ENCODE results near the gene RAB3A. TPM values are rescaled to one million over a fixed set of nuclear protein-coding genes. Genes with fewer than 3 reads are reported as not detected.

Gene RAB3A
- total RNA-seq, 1 donor from 2014 or later, result 3.1 TPM

GRCh38 chr19:18183529-18183928 lies 20.3 kb downstream of the RAB3A start:
- H3K27me3 Mint-ChIP-seq (ENCODE audit: unreplicated experiment), result no peaks in the 10 kb centered on the region
- no peak for TF ChIP-seq CTCF (IDR thresholded peaks at IDR 0.05; ENCODE audit: unreplicated experiment)

GRCh38 chr19:18179957-18180356 lies 23.9 kb downstream of the RAB3A start:
- Mint-ChIP-seq H3K27ac (ENCODE audit: unreplicated experiment) (no peak overlapping the region), H3K4me1 (ENCODE audit: unreplicated experiment) (no peaks in the 10 kb centered on the region), H3K36me3 (ENCODE audit: low read depth, unreplicated experiment) (no peaks in the 10 kb centered on the region), H3K27me3 (ENCODE audit: unreplicated experiment) (peaks cover 3% of the 10 kb centered on the region), H3K4me3 (ENCODE audit: unreplicated experiment) (no peak overlapping the region), H3K9me3 (ENCODE audit: unreplicated experiment) (no peaks in the 10 kb centered on the region)
- TF ChIP-seq CTCF (IDR thresholded peaks at IDR 0.05; ENCODE audit: unreplicated experiment), result no peak
- DNase-seq (ENCODE audit: low spot score), result no peak

More at GRCh38 chr19:18183529-18183928, 20.3 kb downstream of the RAB3A start:
- Mint-ChIP-seq H3K9me3 (ENCODE audit: unreplicated experiment) (no peaks in the 10 kb centered on the region), H3K36me3 (ENCODE audit: low read depth, unreplicated experiment) (no peaks in the 10 kb centered on the region), H3K4me3 (ENCODE audit: unreplicated experiment) (no peak overlapping the region), H3K4me1 (ENCODE audit: unreplicated experiment) (no peaks in the 10 kb centered on the region), H3K27ac (ENCODE audit: unreplicated experiment) (no peak overlapping the region)
- no peak for DNase-seq (ENCODE audit: low spot score)

GRCh38 chr19:18176367-18177310 lies 27.2 kb downstream of the RAB3A start:
- Mint-ChIP-seq H3K27me3 (ENCODE audit: unreplicated experiment) (peaks cover 5% of the 10 kb centered on the region), H3K4me1 (ENCODE audit: unreplicated experiment) (no peaks in the 10 kb centered on the region), H3K4me3 (ENCODE audit: unreplicated experiment) (no peak overlapping the region), H3K9me3 (ENCODE audit: unreplicated experiment) (no peaks in the 10 kb centered on the region), H3K27ac (ENCODE audit: unreplicated experiment) (no peak overlapping the region), H3K36me3 (ENCODE audit: low read depth, unreplicated experiment) (no peaks in the 10 kb centered on the region)
- no peak for TF ChIP-seq CTCF (IDR thresholded peaks at IDR 0.05; ENCODE audit: unreplicated experiment)
- no peak for DNase-seq (ENCODE audit: low spot score)

- DNase-seq (ENCODE audit: low spot score), result no peak
- no peaks in the 10 kb centered on the region for H3K4me1 Mint-ChIP-seq (ENCODE audit: unreplicated experiment)
- H3K36me3 Mint-ChIP-seq (ENCODE audit: low read depth, unreplicated experiment), result no peaks in the 10 kb centered on the region
- no peak overlapping the region for H3K27ac Mint-ChIP-seq (ENCODE audit: unreplicated experiment)
- no peaks in the 10 kb centered on the region for H3K9me3 Mint-ChIP-seq (ENCODE audit: unreplicated experiment)
- no peak overlapping the region for H3K4me3 Mint-ChIP-seq (ENCODE audit: unreplicated experiment)
- TF ChIP-seq CTCF (IDR thresholded peaks at IDR 0.05; ENCODE audit: unreplicated experiment), result no peak
- H3K27me3 Mint-ChIP-seq (ENCODE audit: unreplicated experiment), result peaks cover 5% of the 10 kb centered on the region
These were observed 28.9 kb downstream of the RAB3A start for GRCh38 chr19:18174983-18175382.
